GM15510 (cell line): Measurements from ENCODE around the gene PALB2.

Experiments
- POLR2A ChIP-seq: IDR thresholded peaks from 3 replicates; pipeline ENCODE4 v1.6.1; 2011; ENCODE audit warnings: borderline replicate concordance; ENCODE audit not compliant: insufficient read length; ENCODE audit errors: extremely low read depth

Gene PALB2

DNA sequence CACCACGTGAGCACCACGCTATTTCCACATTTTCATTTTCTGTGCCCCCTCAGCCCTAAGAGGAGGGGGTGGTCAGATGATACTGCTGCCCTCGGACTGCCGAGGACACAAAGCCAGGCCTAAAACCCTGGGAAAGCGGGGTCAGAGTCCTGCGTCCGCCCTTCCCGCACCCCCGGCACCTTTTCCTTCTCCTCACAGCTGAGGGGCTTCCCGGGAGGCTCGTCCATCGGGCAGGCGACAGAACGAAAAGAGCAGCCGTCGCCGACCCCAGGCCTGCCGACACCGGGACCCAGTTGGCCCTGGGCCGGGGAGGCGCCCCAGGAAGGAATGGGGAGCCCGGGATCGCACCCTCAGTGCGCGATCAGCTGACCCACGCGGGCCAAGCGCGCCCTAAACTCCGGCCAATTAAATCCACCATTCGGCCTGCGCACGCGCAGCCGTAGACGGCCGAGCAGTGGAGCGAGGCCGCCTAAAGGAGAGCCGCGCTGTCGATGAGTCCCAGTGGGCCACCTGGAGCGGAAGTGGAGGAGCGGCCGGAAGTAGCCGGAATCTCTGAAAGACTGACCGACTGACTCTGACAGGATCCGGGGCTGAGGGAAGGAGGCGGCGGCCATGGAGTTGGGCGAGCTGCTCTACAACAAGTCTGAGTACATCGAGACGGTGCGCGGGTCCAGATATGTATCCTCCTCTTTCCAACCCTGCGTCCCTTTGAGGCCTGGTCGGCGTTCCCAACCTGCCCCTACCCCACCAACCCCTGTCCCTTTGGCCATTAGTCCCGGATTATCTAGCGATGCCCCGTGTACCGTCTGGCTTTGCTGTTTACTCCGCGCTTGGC is at the start of gene PALB2, which contains the start of gene DCTN5:
Gene PALB2, minus strand, starts transcription at position 380 of the 835 bp plus-strand sequence. Its CDS starts 153 bp downstream, at position 227.
Gene DCTN5, plus strand, starts transcription at position 536 of the 835 bp plus-strand sequence. Its CDS starts 77 bp downstream, at position 613.
- TF ChIP-seq POLR2A: peak; percentile 72

DNA sequence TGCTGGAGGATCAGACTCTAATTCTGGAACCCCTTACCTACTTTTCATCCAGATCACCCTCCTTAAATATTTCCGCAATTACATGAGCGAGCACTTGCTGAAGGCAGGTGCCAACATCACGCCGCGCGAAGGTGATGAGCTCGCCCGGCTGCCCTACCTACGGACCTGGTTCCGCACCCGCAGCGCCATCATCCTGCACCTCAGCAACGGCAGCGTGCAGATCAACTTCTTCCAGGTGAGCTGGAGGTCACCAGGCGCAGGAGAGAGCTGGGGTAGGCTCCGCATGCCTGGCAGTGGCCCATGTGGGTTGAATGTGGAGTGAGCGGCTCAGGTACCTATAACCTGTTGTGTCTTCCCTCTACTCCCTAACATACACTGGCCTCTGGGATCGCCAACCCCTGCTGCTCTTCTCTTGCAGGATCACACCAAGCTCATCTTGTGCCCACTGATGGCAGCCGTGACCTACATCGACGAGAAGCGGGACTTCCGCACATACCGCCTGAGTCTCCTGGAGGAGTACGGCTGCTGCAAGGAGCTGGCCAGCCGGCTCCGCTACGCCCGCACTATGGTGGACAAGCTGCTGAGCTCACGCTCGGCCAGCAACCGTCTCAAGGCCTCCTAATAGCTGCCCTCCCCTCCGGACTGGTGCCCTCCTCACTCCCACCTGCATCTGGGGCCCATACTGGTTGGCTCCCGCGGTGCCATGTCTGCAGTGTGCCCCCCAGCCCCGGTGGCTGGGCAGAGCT is 48.5 kb upstream of the PALB2 start:
- no peak for TF ChIP-seq POLR2A

DNA sequence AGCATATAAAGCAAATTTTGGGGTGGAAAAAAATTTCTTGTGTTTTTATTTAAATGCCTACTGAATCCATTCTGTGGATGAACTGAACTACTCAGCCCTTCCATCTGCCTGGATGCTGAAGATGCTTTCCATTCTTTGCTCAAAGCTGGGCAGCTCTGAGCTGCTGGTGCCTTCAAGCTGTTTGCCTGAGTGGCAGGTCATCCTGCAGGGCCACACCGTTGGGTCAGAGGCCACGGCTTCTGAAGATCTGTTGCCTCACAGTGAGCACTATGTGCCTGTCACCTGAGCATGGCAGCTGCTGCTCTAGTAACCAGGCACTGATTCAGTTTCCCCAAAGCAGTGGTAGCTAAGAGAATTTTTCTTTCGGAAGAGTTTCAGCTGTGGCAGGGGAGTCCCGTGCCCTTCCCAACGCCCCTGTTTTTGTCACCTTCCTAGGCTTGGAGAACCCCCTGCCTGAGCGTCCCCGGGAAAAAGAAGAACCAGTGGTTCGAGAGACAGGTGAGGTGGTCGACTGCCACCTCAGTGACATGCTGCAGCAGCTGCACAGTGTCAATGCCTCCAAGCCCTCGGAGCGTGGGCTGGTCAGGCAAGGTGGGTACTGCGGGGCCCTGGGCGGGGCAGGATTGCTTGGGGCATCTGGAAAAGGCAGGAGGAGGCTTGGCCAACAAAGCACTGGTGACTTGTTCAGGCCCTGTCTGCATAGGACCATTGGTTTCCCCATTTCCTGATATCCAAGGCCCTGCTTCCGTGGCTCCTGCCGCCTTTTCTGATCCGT is 46.1 kb upstream of the PALB2 start:
- no peak for TF ChIP-seq POLR2A

DNA sequence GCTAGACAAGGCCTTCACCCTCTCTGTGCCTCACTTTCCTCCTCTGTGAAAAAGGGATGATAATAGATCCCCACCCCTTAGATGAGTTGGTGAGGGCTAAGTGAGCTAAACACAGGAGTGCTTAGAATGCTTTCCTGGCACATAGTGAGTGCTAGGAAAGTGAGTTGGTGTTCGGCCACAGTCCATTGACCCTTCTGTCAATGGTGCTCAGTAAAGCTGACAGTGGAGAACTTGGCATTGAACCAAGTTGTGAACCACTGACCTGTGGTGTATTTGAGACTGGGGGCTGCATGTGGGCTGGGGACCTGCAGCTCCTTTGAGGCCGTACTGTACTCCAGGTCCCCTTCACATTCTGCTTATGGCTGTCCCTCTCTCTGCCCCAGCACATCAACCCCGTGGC is 42.4 kb upstream of the PALB2 start:
- no peak for TF ChIP-seq POLR2A

DNA sequence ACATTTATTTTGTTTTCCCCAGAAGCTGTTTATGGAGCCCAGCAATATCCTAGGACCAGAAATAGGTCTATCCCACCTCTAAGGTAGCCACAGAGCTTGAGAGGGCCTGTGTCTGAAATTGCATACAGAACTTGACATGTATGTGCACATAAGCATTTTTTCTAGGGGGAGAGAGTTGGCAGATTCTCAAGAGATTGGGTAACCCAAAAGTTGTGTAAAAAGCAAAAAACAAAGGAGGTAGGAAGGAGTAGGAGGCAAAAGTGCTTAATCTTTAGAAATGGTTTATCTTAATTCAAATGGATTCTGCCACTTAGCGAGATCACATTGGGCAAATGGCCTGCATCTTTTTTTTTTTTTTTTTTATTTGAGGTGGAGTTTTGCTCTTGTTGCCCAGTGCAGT is 41.1 kb upstream of the PALB2 start:
- TF ChIP-seq POLR2A: no peak

DNA sequence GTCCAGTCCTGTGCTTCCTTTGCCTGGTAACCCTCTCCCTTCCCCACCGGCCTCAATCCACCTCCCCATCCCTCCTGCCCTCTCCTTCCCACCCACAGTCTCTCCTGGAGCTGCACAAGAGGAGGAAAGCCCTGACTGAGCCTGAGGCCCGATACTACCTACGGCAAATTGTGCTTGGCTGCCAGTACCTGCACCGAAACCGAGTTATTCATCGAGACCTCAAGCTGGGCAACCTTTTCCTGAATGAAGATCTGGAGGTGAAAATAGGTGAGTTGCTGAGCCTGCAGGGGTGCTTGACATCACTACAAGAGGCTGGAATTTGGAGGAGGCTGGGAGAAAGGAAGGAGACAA is 38.9 kb upstream of the PALB2 start:
- no peak for TF ChIP-seq POLR2A

DNA sequence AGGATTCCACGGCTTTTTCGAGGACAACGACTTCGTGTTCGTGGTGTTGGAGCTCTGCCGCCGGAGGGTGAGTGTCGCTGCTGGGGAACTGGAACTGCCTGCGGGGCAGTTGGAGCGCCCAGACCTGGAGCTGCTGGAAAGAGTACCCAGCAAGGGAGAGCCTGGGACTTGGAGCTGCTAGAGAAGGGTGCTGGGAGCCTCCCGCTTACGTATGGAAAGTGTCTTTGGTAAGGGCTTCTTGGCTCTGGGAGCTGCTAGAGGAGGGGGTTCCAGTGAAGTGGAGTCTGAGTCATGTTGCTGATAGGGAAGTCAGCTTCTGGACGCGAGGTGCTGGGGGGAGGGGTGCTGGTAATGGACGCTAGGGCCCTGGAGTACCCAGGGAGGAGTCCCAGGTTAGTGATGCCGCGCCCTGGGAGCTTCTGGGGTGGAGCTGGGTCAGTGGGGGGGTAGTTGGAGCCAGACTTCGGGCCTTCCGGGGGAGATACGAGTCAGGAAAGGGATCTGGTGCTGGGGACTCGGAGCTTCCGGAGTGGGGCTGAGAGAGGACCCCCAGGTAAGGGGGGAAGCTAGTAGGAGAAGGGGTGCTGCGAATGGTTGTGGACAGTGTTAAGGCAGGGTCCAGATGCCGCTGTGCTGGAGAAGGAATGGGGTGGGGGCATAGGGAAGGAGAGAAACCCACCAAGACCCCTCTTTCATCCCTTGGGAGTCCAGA is 38.3 kb upstream of the PALB2 start:
- TF ChIP-seq POLR2A: no peak

DNA sequence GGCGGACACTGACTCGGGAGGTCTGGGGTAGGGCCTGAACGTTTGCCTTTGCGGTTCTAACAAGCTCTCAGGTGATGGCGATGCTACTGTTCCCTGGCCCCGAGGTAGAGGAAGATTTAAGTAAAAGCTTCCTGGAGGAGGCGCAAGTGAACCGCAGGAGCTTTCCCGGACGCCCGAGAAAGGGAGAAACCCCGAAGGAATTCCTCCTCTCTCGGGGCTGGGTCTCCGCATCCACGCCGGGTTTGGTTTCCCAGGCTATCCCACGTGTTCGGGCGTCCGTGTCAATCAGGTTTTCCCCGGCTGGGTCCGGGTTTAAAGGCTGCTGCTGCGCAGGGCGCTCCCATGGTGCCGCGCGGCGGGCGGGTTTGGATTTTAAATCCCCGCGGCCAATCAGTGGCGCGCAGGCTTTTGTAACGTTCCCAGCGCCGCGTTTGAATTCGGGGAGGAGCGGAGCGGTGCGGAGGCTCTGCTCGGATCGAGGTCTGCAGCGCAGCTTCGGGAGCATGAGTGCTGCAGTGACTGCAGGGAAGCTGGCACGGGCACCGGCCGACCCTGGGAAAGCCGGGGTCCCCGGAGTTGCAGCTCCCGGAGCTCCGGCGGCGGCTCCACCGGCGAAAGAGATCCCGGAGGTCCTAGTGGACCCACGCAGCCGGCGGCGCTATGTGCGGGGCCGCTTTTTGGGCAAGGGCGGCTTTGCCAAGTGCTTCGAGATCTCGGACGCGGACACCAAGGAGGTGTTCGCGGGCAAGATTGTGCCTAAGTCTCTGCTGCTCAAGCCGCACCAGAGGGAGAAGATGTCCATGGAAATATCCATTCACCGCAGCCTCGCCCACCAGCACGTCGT is 37.5 kb upstream of the PALB2 start, which contains the start of gene PLK1:
Gene PLK1, plus strand, starts transcription at position 460 of the 844 bp plus-strand sequence. Its CDS starts 44 bp downstream, at position 504.
- TF ChIP-seq POLR2A: peak; percentile 80

DNA sequence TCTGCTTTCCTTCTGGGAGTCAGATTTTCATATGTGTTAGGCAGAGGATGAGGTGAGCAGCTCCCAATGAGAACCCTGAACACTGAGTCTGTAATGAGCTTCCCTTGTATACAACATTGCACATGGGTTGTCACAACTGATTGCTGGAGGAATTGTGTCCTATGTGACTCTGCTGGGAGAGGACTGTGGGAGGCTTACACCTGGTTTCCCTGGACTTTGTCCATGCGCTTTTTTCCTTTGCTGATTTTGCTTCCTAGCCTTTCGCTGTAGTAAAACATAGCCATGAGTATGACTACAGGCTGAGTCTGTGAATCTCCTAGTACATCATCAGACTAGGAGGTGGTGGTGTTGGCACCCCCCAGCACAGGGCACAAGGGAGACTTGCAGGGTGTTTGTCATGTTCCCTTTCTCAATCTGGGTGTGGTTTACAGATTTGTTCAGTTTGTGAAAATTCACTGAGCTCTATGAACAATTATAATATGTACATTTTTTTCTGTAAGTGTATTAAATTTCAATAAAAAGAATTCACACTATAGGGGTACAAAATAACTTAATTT is 35.9 kb upstream of the PALB2 start:
- no peak for TF ChIP-seq POLR2A

DNA sequence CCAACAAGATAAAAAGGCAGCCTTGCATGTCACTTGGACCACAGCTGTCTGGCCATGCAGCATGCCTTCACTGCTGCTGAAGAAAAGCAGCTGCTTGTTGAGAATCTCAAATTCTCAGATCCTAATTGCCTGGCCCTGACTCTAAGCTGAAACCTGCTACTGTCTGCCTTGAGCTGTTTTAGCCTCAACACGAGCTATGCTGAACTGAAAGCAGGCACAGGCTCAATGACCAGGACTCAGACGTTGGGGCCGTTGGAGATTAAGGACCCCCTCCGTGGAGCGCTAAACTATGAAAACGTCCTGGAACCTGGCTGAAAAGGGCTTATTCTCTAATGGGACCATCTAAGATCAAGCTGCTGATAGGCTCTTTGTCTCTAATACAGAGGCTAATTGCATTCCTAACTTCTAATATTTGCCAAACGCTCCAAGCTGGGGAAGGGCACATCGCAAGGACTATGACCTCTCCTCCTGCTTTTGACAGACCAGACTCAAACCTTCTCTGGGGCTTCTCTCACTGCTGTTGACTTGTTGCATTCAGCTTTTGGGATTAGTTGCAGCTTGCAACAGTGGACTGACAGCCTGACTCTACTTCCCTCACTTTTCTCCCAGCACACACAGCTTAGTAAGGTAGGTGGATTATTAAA is 33.0 kb upstream of the PALB2 start:
- no peak for TF ChIP-seq POLR2A

DNA sequence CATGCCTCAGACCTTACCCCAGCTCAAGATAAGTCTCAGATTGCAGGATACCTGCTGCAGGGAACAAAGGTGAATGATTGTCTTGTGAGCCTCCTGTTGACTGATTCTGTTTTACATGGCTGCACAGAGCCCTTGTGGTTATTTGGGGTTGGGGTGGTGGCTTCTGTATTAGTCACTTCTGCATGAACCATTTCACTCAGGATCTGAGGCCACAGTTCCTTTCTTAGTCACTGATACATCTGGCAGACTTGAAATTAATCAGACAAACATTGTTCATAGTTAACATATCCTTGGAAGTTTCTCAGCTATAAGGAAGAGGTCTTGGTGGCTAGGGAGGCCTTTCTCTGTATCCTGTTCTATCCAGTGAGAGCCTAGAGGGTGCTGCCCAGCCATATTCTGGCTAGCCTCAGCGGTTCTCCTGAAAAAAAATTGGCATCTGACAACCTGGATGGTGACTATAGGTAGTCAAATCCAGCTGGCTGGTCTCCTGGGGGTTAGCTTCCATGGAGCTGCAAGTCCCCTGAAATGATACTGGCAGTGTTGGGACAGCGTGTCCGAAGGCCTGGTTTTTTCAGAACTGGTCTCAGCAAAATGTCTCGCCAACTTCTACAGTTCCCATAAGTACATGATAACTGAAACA is 29.1 kb upstream of the PALB2 start:
- no peak for TF ChIP-seq POLR2A

DNA sequence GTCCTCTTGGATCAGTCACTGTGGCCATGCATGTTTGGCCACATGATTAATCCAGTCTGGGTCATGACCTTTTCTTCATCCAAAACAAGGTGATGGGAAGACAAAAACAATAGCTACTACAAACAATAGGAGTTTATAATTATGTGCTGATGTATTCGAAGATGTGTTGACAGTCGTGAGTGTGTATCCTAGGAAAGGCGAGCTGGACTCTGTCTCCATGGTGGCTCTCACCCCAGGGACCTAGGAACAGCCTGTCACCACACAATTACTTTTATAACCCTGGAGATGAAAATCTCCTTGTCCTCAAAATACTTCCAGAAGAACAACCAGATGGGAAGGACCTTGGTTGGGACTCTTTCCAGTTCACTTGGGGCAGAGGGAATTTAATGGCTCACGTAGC is 27.8 kb upstream of the PALB2 start:
- no peak for TF ChIP-seq POLR2A
